Measurements from ENCODE around the gene KCNJ15.

GRCh38 chr21:38349977-38350376 lies 93.2 kb downstream of the KCNJ15 start:
- TF ChIP-seq CTCF (conservative IDR thresholded peaks at IDR 0.05; ENCODE audit: low read depth in 2 of 2) (no peak), REST (IDR thresholded peaks at IDR 0.05; ENCODE audit: unreplicated experiment) (no peak)

Data from GM23338 (cell line).